ENCODE measurements around the gene ANKEF1.

DNA sequence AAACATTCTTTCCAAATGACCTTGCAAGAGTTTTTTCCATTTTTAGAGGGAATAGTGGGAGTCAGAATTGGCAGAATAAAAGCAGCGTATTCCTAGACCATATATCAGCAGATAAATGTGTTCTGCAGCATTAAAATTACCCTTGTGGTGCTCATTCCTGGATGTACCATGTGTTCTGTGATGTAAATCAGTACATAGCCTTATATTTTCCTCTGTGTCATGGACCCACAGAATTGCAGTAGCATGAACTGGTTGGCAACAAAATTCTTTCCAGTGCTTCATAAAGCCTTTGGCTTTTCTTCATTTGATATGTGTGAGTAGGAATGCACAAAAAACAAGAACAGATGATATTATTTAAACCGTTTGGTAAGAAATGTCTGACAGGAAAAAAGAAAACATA lies 32.5 kb downstream of the ANKEF1 start:
- TF ChIP-seq, protein P1, sequence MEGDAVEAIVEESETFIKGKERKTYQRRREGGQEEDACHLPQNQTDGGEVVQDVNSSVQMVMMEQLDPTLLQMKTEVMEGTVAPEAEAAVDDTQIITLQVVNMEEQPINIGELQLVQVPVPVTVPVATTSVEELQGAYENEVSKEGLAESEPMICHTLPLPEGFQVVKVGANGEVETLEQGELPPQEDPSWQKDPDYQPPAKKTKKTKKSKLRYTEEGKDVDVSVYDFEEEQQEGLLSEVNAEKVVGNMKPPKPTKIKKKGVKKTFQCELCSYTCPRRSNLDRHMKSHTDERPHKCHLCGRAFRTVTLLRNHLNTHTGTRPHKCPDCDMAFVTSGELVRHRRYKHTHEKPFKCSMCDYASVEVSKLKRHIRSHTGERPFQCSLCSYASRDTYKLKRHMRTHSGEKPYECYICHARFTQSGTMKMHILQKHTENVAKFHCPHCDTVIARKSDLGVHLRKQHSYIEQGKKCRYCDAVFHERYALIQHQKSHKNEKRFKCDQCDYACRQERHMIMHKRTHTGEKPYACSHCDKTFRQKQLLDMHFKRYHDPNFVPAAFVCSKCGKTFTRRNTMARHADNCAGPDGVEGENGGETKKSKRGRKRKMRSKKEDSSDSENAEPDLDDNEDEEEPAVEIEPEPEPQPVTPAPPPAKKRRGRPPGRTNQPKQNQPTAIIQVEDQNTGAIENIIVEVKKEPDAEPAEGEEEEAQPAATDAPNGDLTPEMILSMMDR (IDR thresholded peaks at IDR 0.05) = no peak
- TF ChIP-seq EZH2phosphoT487 (IDR thresholded peaks at IDR 0.05) = no peak
- TF ChIP-seq EZH2 (IDR thresholded peaks at IDR 0.05) = no peak

All from neural progenitor cell (in vitro differentiated cells).